SU-DHL-6 (cell line): ENCODE results near the gene KRTAP5-5.

Experiments
- EZH2phosphoT487 ChIP-seq: fragments of 200-600 bp; sonication (generic), shearing (Covaris generic); conservative IDR thresholded peaks from 2 replicates; pipeline ENCODE4 v1.6.1; 2018; ENCODE audit warnings: mild to moderate bottlenecking, antibody characterized with exemption, low read length, moderate library complexity, mixed read lengths
- TF ChIP-seq, protein P1 (sequence below): fragments of 200-600 bp; sonication (generic); IDR thresholded peaks from one replicate; pipeline ENCODE4 v1.5.1; 2017; ENCODE audit warnings: antibody characterized with exemption, mild to moderate bottlenecking, low read length, moderate library complexity; ENCODE audit not compliant: insufficient read depth, poor library complexity, severe bottlenecking

DNA sequence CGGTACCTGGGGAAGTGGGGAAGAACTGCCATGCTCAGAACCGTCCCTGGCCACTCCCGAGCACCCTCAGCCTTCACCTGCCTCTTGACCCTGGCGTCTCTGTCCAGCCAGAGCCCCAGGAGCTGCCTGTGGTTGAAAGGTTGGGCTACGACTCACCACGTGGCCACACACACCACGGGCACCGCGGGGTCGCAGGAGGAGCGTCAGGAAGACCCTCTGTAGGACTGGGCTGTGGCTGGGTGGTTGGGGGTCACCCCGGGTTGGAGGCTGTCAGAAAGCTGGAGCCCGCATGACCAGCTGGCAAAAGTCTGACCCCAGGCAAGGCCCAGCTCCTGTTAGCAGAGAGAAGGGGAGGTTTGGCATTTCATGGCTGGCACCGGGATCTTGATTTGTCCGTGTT, 11.5 kb downstream of the KRTAP5-5 start:
- TF ChIP-seq, protein P1, sequence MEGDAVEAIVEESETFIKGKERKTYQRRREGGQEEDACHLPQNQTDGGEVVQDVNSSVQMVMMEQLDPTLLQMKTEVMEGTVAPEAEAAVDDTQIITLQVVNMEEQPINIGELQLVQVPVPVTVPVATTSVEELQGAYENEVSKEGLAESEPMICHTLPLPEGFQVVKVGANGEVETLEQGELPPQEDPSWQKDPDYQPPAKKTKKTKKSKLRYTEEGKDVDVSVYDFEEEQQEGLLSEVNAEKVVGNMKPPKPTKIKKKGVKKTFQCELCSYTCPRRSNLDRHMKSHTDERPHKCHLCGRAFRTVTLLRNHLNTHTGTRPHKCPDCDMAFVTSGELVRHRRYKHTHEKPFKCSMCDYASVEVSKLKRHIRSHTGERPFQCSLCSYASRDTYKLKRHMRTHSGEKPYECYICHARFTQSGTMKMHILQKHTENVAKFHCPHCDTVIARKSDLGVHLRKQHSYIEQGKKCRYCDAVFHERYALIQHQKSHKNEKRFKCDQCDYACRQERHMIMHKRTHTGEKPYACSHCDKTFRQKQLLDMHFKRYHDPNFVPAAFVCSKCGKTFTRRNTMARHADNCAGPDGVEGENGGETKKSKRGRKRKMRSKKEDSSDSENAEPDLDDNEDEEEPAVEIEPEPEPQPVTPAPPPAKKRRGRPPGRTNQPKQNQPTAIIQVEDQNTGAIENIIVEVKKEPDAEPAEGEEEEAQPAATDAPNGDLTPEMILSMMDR: no peak
- TF ChIP-seq EZH2phosphoT487: no peak
